Progenitor cell of endocrine pancreas (in vitro differentiated cells): ENCODE measurements around the gene CDC42SE1. TPM values are rescaled to one million over a fixed set of nuclear protein-coding genes. Genes with fewer than 3 reads are reported as not detected.

Experiments
- DNase-seq: peaks from one replicate; pipeline ENCODE4 v3.0.0; 2021; ENCODE audit warnings: low spot score; ENCODE audit not compliant: unreplicated experiment
- H3K27ac Mint-ChIP-seq: 2 replicates; pipeline ENCODE4 v1.8.0; 2021; ENCODE audit warnings: mild to moderate bottlenecking, moderate library complexity, mixed read lengths
- H3K27me3 Mint-ChIP-seq: 2 replicates; pipeline ENCODE4 v1.8.0; 2021; ENCODE audit warnings: mixed read lengths
- H3K36me3 Mint-ChIP-seq: 2 replicates; pipeline ENCODE4 v1.8.0; 2022; ENCODE audit warnings: mixed read lengths; ENCODE audit not compliant: insufficient read depth
- H3K4me1 Mint-ChIP-seq: 2 replicates; pipeline ENCODE4 v1.8.0; 2021; ENCODE audit warnings: low read depth, mixed read lengths
- H3K4me3 Mint-ChIP-seq: 2 replicates; pipeline ENCODE4 v1.8.0; 2021; ENCODE audit warnings: low read depth, mild to moderate bottlenecking, moderate library complexity, mixed read lengths
- H3K9me3 Mint-ChIP-seq: 2 replicates; pipeline ENCODE4 v1.8.0; 2021; ENCODE audit warnings: low read depth, mixed read lengths
- total RNA-seq: library from RNA; stranded (reverse); gene quantifications from 2 replicates; pipeline ENCODE4 v1.2.1, GENCODE V29; 2021
- TF ChIP-seq, protein P1 (sequence below): fragments of 200-600 bp; sonication (generic); IDR thresholded peaks from one replicate; pipeline ENCODE4 v1.5.0; 2021; ENCODE audit warnings: antibody characterized with exemption, mild to moderate bottlenecking; ENCODE audit not compliant: unreplicated experiment

CDC42SE1 gene
- total RNA-seq, 1 donor from 2014 or later = 101 TPM

DNA sequence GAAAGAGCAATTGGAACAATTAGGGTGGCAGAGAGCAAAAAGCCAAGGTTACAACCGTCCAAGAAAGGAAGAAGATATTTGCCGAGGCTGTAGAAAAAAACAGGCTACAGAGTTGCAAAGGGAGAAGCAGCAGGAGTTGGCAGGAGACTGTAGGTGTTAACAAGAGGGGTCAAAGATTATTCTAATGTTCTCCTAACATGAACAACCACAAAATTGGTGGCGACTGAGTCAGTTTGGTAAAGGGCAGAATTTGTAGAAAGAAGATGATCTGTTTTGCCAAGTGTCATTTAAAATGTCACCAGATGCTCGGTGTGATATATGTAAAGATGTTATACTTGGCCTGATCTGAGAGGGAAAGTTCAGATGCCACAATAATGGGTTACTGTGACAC is 51.6 kb downstream of the CDC42SE1 start:
- H3K4me3 Mint-ChIP-seq = peak overlapping the region; percentile 89
- H3K27me3 Mint-ChIP-seq = no peaks in the 10 kb centered on the region
- H3K27ac Mint-ChIP-seq = peak overlapping the region; percentile 99
- DNase-seq = no peak
- no peaks in the 10 kb centered on the region for H3K9me3 Mint-ChIP-seq
- peaks cover 54% of the 10 kb centered on the region for H3K4me1 Mint-ChIP-seq
- TF ChIP-seq, protein P1, sequence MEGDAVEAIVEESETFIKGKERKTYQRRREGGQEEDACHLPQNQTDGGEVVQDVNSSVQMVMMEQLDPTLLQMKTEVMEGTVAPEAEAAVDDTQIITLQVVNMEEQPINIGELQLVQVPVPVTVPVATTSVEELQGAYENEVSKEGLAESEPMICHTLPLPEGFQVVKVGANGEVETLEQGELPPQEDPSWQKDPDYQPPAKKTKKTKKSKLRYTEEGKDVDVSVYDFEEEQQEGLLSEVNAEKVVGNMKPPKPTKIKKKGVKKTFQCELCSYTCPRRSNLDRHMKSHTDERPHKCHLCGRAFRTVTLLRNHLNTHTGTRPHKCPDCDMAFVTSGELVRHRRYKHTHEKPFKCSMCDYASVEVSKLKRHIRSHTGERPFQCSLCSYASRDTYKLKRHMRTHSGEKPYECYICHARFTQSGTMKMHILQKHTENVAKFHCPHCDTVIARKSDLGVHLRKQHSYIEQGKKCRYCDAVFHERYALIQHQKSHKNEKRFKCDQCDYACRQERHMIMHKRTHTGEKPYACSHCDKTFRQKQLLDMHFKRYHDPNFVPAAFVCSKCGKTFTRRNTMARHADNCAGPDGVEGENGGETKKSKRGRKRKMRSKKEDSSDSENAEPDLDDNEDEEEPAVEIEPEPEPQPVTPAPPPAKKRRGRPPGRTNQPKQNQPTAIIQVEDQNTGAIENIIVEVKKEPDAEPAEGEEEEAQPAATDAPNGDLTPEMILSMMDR = no peak
- no peaks in the 10 kb centered on the region for H3K36me3 Mint-ChIP-seq

DNA sequence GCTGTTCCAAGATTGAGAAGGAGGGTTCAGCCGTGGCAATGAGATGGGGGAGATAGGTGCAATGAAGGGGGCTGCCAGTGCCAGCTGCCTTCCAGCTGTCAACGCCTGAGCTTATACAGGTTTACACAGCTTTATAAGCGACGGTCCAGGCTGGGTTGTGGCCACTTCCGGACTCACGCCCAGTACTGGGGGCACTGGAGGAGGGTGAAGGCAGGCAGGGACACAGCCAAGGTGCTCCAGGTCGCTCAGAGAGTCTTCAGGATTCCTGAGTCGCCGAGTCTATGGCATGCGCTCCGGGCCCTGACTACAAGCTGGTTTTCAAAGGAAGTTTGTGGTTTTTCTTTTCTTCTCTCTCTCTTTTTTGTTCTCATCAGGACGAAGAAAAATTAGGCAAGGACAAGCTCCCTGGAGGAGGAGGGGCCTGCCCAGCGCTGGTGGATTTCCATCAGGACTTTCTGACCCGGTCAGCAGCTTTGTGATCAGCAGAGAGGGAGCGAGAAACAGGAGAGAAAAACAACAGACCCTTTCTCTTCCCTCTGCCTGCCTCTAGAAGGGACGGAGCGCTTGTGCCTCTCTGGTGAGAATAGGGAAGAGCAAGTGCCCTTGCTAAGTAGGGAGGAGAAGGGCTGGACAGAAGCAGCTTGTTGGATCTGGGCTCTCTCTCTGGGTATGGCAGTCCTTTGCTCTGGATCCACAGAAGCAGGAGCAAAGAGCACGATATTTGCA is 52.9 kb downstream of the CDC42SE1 start, which contains the start of gene MINDY1:
Gene MINDY1 (minus strand): TSS at position 576 of the 726 bp plus-strand sequence. CDS start 4,285 bp downstream, outside the sequence.
- H3K27me3 Mint-ChIP-seq = no peaks in the 10 kb centered on the region
- DNase-seq = peak; percentile 41
- peaks cover 54% of the 10 kb centered on the region for H3K4me1 Mint-ChIP-seq
- H3K36me3 Mint-ChIP-seq = peaks cover 7% of the 10 kb centered on the region
- H3K27ac Mint-ChIP-seq = peak within 1 kb of the TSS; percentile 99
- TF ChIP-seq, protein P1 = peak; percentile 57
- no peaks in the 10 kb centered on the region for H3K9me3 Mint-ChIP-seq
- H3K4me3 Mint-ChIP-seq = peak within 1 kb of the TSS; percentile 91

DNA sequence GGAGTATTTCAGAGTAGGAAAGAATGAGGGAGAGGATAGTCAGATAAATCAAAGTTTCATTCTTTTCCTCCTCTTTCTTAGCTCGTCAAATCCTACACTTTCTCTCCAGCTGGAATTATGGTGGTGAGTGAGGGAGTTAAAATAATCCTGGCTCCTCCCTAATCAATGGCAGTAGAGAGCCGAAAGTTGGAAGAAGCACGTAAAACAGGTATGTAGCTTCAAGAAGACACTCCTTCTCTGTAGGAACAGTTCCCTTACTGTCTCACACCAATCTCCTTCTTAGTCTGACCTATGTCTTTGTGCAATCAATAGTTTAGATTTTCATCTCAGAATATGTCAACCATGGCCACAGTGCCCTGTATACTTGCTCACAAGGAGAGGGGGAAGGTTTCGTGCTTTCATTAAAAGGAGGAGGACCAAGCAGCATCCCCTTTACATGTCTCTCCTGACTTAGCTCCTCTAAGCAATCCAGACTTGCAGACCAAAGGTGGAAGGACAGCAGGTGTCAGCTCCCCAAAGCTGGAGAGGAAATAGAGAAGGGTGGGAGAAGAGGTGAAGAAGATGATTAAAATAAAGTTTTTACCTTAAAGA is 53.6 kb downstream of the CDC42SE1 start:
- no peaks in the 10 kb centered on the region for H3K27me3 Mint-ChIP-seq
- peak overlapping the region; percentile 91 for H3K4me3 Mint-ChIP-seq
- H3K36me3 Mint-ChIP-seq = peaks cover 7% of the 10 kb centered on the region
- no peaks in the 10 kb centered on the region for H3K9me3 Mint-ChIP-seq
- TF ChIP-seq, protein P1 = no peak
- H3K4me1 Mint-ChIP-seq = peaks cover 50% of the 10 kb centered on the region
- H3K27ac Mint-ChIP-seq = peak overlapping the region; percentile 99
- no peak for DNase-seq

DNA sequence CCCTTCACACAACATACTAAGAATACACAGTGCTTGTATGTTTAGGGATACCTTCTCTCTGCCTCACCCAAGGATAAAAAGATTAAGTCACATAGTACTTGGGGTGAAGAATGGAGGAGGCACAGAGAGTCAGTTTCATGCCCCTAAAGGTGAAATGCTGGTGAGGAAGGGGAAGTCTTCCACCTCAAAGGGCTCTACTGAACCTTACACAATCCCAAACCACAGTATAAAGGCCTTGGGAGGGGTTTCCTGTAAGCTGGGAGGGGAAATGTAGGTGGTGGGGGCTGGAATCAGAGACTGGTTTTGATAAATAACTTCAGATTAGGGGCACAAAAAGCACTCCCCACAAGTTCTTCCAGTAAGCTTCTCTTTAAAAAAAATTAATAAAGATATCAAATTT is 56.2 kb downstream of the CDC42SE1 start:
- TF ChIP-seq, protein P1 = no peak
- Mint-ChIP-seq H3K4me3 (no peak overlapping the region), H3K36me3 (peaks cover 10% of the 10 kb centered on the region), H3K9me3 (no peaks in the 10 kb centered on the region), H3K27me3 (no peaks in the 10 kb centered on the region), H3K4me1 (peaks cover 42% of the 10 kb centered on the region), H3K27ac (no peak overlapping the region)
- DNase-seq = no peak

DNA sequence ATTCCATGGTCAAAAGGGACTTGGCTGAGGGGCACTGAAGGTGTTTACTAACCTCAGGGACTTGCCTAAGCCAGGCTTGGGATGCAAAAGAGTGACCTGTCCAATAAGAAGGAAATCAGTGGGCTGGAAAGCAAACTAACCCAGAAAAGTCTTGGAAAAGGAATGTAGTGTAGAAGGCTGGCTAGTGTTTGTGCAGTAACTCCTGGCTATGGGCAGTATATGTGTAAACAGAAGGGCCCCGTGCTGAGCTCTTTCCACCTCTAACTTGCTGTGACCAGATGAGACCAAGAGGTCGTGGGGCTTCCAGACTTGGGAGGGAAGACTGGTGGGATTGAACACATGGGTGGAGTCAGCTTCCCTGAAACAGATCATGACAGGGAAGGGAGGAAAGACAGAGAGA is 56.8 kb downstream of the CDC42SE1 start:
- Mint-ChIP-seq H3K4me3 (no peak overlapping the region), H3K27ac (peak overlapping the region; percentile 87)
- TF ChIP-seq, protein P1 = no peak

More for the DNA sequence above, 56.8 kb downstream of the CDC42SE1 start:
- DNase-seq = no peak
- peaks cover 39% of the 10 kb centered on the region for H3K4me1 Mint-ChIP-seq
- H3K27me3 Mint-ChIP-seq = no peaks in the 10 kb centered on the region
- peaks cover 10% of the 10 kb centered on the region for H3K36me3 Mint-ChIP-seq
- no peaks in the 10 kb centered on the region for H3K9me3 Mint-ChIP-seq
